IMR-90 (cell line): Measurements from ENCODE around the gene KDM1A. TPM values are rescaled to one million over a fixed set of nuclear protein-coding genes. Genes with fewer than 3 reads are reported as not detected.

ENCODE experiments used
- ATAC-seq: fragments of 200-7000 bp; cut with Tn5 transposase; 2 replicates; pipeline ENCODE4 v1.9.1; 2020; ENCODE audit warnings: low read depth, mild to moderate bottlenecking, moderate library complexity
- BruUV-seq: library from RNA; stranded (reverse); fragments of 400-500 nt; replicated peaks from 2 replicates; lab custom pipeline; 2021; lab: Mats Ljungman, UMichigan
- CTCF ChIA-PET: fragments of 300-600 bp; formaldehyde crosslinking; extraction: SDS; loops from one replicate; lab custom pipeline; 2021; ENCODE audit warnings: antibody characterized with exemption; lab: Yijun Ruan, JAX
- POLR2A ChIA-PET: fragments of 300-600 bp; sonication (Branson Sonifier 250); formaldehyde crosslinking; loops from one replicate; lab custom pipeline; 2022; ENCODE audit warnings: antibody characterized with exemption; ENCODE audit not compliant: unreplicated experiment; lab: Charles Lee
- DNase-seq: peaks from one replicate; pipeline ENCODE4 v3.0.0; 2013
- H2AFZ ChIP-seq: replicated peaks from 2 replicates; pipeline ENCODE3; 2013; ENCODE audit warnings: low read length, mild to moderate bottlenecking; ENCODE audit not compliant: poor library complexity
- H2AK5ac ChIP-seq: 2 replicates; pipeline ENCODE4 v1.6.1; 2013; ENCODE audit warnings: low read depth, low read length, inconsistent platforms
- H2AK9ac ChIP-seq: replicated peaks from 2 replicates; pipeline ENCODE3; 2013; ENCODE audit warnings: mild to moderate bottlenecking, low read depth, low read length, moderate library complexity; ENCODE audit not compliant: poor library complexity
- H2BK120ac ChIP-seq: 2 replicates; pipeline ENCODE4 v1.6.1; 2013; ENCODE audit warnings: low read depth, low read length, inconsistent platforms
- H2BK15ac ChIP-seq: 3 replicates; pipeline ENCODE4 v1.6.1; 2013; ENCODE audit warnings: low read depth, low read length, inconsistent platforms
- H2BK20ac ChIP-seq: 2 replicates; pipeline ENCODE4 v1.6.1; 2013; ENCODE audit warnings: low read depth, mild to moderate bottlenecking, inconsistent platforms, low read length, moderate library complexity
- H2BK5ac ChIP-seq: 2 replicates; pipeline ENCODE4 v1.6.1; 2013; ENCODE audit warnings: mild to moderate bottlenecking, low read depth, low read length, inconsistent platforms; ENCODE audit not compliant: poor library complexity, severe bottlenecking
- H3K14ac ChIP-seq: replicated peaks from 2 replicates; pipeline ENCODE4 v1.6.1; 2013; ENCODE audit warnings: low read depth, low read length, inconsistent platforms
- H3K18ac ChIP-seq: 2 replicates; pipeline ENCODE4 v1.6.1; 2013; ENCODE audit warnings: low read depth, low read length, control low read depth
- H3K23ac ChIP-seq: 2 replicates; pipeline ENCODE4 v1.6.1; 2013; ENCODE audit warnings: low read depth, low read length, inconsistent platforms
- H3K27ac ChIP-seq: 2 replicates; pipeline ENCODE4 v1.5.1; 2013; ENCODE audit warnings: mild to moderate bottlenecking, control low read depth, low read length; ENCODE audit not compliant: insufficient read depth
- H3K27me3 ChIP-seq: 2 replicates; pipeline ENCODE4 v1.6.1; 2013; ENCODE audit warnings: low read length; ENCODE audit not compliant: control insufficient read depth, insufficient read depth
- H3K36me3 ChIP-seq: 2 replicates; pipeline ENCODE4 v1.6.1; 2013; ENCODE audit warnings: low read length, mixed read lengths; ENCODE audit not compliant: control insufficient read depth, insufficient read depth
- H3K4ac ChIP-seq: 2 replicates; pipeline ENCODE4 v1.6.1; 2013; ENCODE audit warnings: low read depth, low read length, inconsistent platforms
- H3K4me1 ChIP-seq: 2 replicates; pipeline ENCODE4 v1.6.1; 2013; ENCODE audit warnings: low read length, mixed read lengths; ENCODE audit not compliant: control insufficient read depth, insufficient read depth
- H3K4me2 ChIP-seq: 2 replicates; pipeline ENCODE4 v1.6.1; 2013; ENCODE audit warnings: low read depth, mild to moderate bottlenecking, control low read depth, low read length, moderate library complexity
- H3K4me3 ChIP-seq: 2 replicates; pipeline ENCODE4 v1.5.1; 2013; ENCODE audit warnings: low read depth, mild to moderate bottlenecking, control low read depth, low read length, moderate library complexity; ENCODE audit not compliant: insufficient read depth
- H3K56ac ChIP-seq: 2 replicates; pipeline ENCODE4 v1.6.1; 2013; ENCODE audit warnings: low read length, inconsistent platforms; ENCODE audit not compliant: insufficient read depth; ENCODE audit errors: extremely low read depth
- H3K79me1 ChIP-seq, 2 experiments: 2 replicates each; pipeline ENCODE4 v1.6.1; 2013; ENCODE audit warnings: low read length in 2 of 2, inconsistent platforms in 1 of 2, low read depth in 1 of 2
- H3K9ac ChIP-seq: 2 replicates; pipeline ENCODE4 v1.6.1; 2013; ENCODE audit warnings: low read depth, low read length, control low read depth
- H3K9me1 ChIP-seq: 2 replicates; pipeline ENCODE4 v1.6.1; 2013; ENCODE audit warnings: low read length, inconsistent platforms; ENCODE audit not compliant: insufficient read depth
- H3K9me3 ChIP-seq: 2 replicates; pipeline ENCODE4 v1.6.1; 2013; ENCODE audit warnings: low read length; ENCODE audit not compliant: control insufficient read depth, insufficient read depth
- H4K20me1 ChIP-seq: 2 replicates; pipeline ENCODE4 v1.6.1; 2013; ENCODE audit warnings: low read length, inconsistent platforms; ENCODE audit not compliant: insufficient read depth
- H4K5ac ChIP-seq: 2 replicates; pipeline ENCODE4 v1.6.1; 2013; ENCODE audit warnings: mild to moderate bottlenecking, low read depth, low read length, control low read depth
- H4K8ac ChIP-seq, 2 experiments: 2 replicates each; pipeline ENCODE4 v1.6.1; 2013; ENCODE audit warnings: low read depth in 2 of 2, low read length in 2 of 2, control low read depth in 1 of 2, inconsistent platforms in 1 of 2
- H4K91ac ChIP-seq: 2 replicates; pipeline ENCODE4 v1.6.1; 2013; ENCODE audit warnings: low read depth, low read length, inconsistent platforms; ENCODE audit not compliant: insufficient read depth
- BHLHE40 ChIP-seq: fragments of 150-350 bp; IDR thresholded peaks from 2 replicates; pipeline ENCODE4 v1.6.1; 2016; ENCODE audit warnings: mild to moderate bottlenecking, low read depth, low read length
- CEBPB ChIP-seq: IDR thresholded peaks from 2 replicates; pipeline ENCODE4 v1.6.1; 2012; ENCODE audit warnings: low read depth, low read length, improper control_type of control experiment
- CHD1 ChIP-seq: IDR thresholded peaks from 2 replicates; pipeline ENCODE4 v1.6.1; 2012; ENCODE audit warnings: low read depth, low read length, improper control_type of control experiment
- CTCF ChIP-seq: conservative IDR thresholded peaks from 2 replicates; pipeline ENCODE4 v1.5.1; 2012; ENCODE audit warnings: mild to moderate bottlenecking, low read depth, low read length, improper control_type of control experiment
- FOS ChIP-seq: fragments of 150-350 bp; IDR thresholded peaks from 2 replicates; pipeline ENCODE4 v1.6.1; 2016; ENCODE audit warnings: low read depth, low read length
- MAFK ChIP-seq: IDR thresholded peaks from 2 replicates; pipeline ENCODE4 v1.6.1; 2012; ENCODE audit warnings: low read depth, low read length, improper control_type of control experiment
- MAZ ChIP-seq: IDR thresholded peaks from 2 replicates; pipeline ENCODE4 v1.6.1; 2012; ENCODE audit warnings: low read depth, mild to moderate bottlenecking, low read length, improper control_type of control experiment, moderate library complexity, borderline replicate concordance
- MXI1 ChIP-seq: IDR thresholded peaks from 2 replicates; pipeline ENCODE4 v1.6.1; 2012; ENCODE audit warnings: low read depth, mild to moderate bottlenecking, low read length, moderate library complexity, borderline replicate concordance
- NFE2L2 ChIP-seq: fragments of 150-350 bp; IDR thresholded peaks from 2 replicates; pipeline ENCODE4 v1.6.1; 2016; ENCODE audit warnings: low read depth, mild to moderate bottlenecking, low read length
- POLR2A ChIP-seq: IDR thresholded peaks from 2 replicates; pipeline ENCODE4 v1.6.1; 2012; ENCODE audit warnings: mild to moderate bottlenecking, low read depth, low read length
- RAD21 ChIP-seq: IDR thresholded peaks from 2 replicates; pipeline ENCODE4 v1.6.1; 2012; ENCODE audit warnings: low read length, improper control_type of control experiment
- RCOR1 ChIP-seq: IDR thresholded peaks from 2 replicates; pipeline ENCODE4 v1.6.1; 2012; ENCODE audit warnings: mild to moderate bottlenecking, low read length, improper control_type of control experiment; ENCODE audit not compliant: insufficient replicate concordance
- RFX5 ChIP-seq: IDR thresholded peaks from 2 replicates; pipeline ENCODE4 v1.8.0; 2012; ENCODE audit warnings: low read depth, mild to moderate bottlenecking, low read length, moderate library complexity
- SMC3 ChIP-seq: fragments of 150-350 bp; IDR thresholded peaks from 2 replicates; pipeline ENCODE4 v1.6.1; 2016; ENCODE audit warnings: low read depth, mild to moderate bottlenecking, antibody characterized with exemption, low read length, moderate library complexity
- WGBS, 2 experiments: methylation state at CpG; one replicate each; pipeline versions ENCODE4 v1.1.5 to v1.1.7; 2013; ENCODE audit warnings: missing lambda C conversion rate in 2 of 2; ENCODE audit not compliant: insufficient read length in 1 of 2; ENCODE audit errors: extremely low coverage in 2 of 2; 5-methylcytosine and 5-hydroxymethylcytosine counted together
- dilution Hi-C: fragments of 300-500 bp; cut with HindIII; formaldehyde crosslinking; loops from one replicate; pipeline ENCODE4 v1.14.3; 2018; ENCODE audit warnings: low sequenced_read_pairs; ENCODE audit not compliant: unreplicated experiment
- in situ Hi-C: fragments of 300-500 bp; cut with MboI; formaldehyde crosslinking; loops from 3 replicates; pipeline ENCODE4 v1.14.3; 2019; ENCODE audit warnings: low sequenced_read_pairs, inconsistent platforms, mixed read lengths
- intact Hi-C: fragments of 100-400 bp; cut with micrococcal nuclease; formaldehyde crosslinking; loops from 2 replicates; pipeline ENCODE4 v1.10.0; 2022
- polyA plus RNA-seq, 3 experiments: library from polyadenylated mRNA; depleted of rRNA; stranded (reverse); fragments of >200 nt; gene quantifications; 2 replicates each; pipeline ENCODE4 v1.2.3, GENCODE V29; 2012; ENCODE audit warnings: low replicate concordance in 1 of 3
- total RNA-seq: library from RNA; depleted of rRNA; stranded (reverse); fragments of >200 nt; gene quantifications from 2 replicates; pipeline ENCODE4 v1.2.3, GENCODE V29; 2012
- TF ChIP-seq, protein P1 (sequence below): fragments of 150-350 bp; IDR thresholded peaks from 2 replicates; pipeline ENCODE4 v1.6.1; 2017; ENCODE audit warnings: mild to moderate bottlenecking, antibody characterized with exemption, low read length, low read depth
- TF ChIP-seq, protein P2 (sequence below): fragments of 150-350 bp; IDR thresholded peaks from 2 replicates; pipeline ENCODE4 v1.6.1; 2016; ENCODE audit warnings: low read depth, mild to moderate bottlenecking, low read length, moderate library complexity, borderline replicate concordance

Gene KDM1A
- total and polyA plus RNA-seq, 2 of the 4 experiments (the other 2 are of a cell fraction): 58.7 to 104 TPM

- Histone ChIP-seq H4K8ac (peak overlapping the region in 1 of 2 experiments; percentile 75; a peak in 1 of 4 replicates), H3K36me3 (no peaks in the 10 kb centered on the region), H3K9me3 (no peaks in the 10 kb centered on the region), H4K91ac (no peak overlapping the region), H2AK9ac (peak overlapping the region; percentile 29), H3K4me2 (no peak overlapping the region), H2BK5ac (no peak overlapping the region), H2BK120ac (peak overlapping the region; percentile 15), H3K27me3 (peaks cover 30% of the 10 kb centered on the region), H3K56ac (no peak overlapping the region), H3K14ac (no peak overlapping the region), H3K27ac (no peak overlapping the region), H3K18ac (no peak overlapping the region), H3K9ac (no peak overlapping the region), H2BK15ac (0 out of 3 replicates have a peak overlapping the region, but pooled peaks have one; percentile 19), H2AFZ (peak overlapping the region; percentile 44), H3K23ac (no peak overlapping the region), H2AK5ac (0 out of 2 replicates have a peak overlapping the region, but pooled peaks have one; percentile 5), H2BK20ac (peak overlapping the region; percentile 3; the same call in 1 of the 2 replicates), H4K5ac (no peak overlapping the region), H4K20me1 (no peaks in the 10 kb centered on the region), H3K79me1 (no peaks in the 10 kb centered on the region), H3K9me1 (peaks cover 6% of the 10 kb centered on the region; the same call in 1 of the 2 replicates), H3K4me3 (no peak overlapping the region), H3K4me1 (no peaks in the 10 kb centered on the region; the same call in 1 of the 2 replicates), H3K4ac (peak overlapping the region; percentile 21)
- in situ Hi-C loops: loop anchor here (5.0 to 25.0 kb wide), 4 partner anchors 211 to 661 kb away; partner anchors contain the start of gene E2F2
- intact Hi-C loops: loop anchor here (1.0 to 10.0 kb wide), 7 partner anchors 96 to 659 kb away; no protein-coding TSS in a partner anchor
- ATAC-seq: no peak
- no peak for TF ChIP-seq FOS
- TF ChIP-seq RAD21: no peak
- no peak for TF ChIP-seq CHD1
- no peak for TF ChIP-seq BHLHE40
- TF ChIP-seq CEBPB: no peak
- TF ChIP-seq MXI1: no peak
- no peak for TF ChIP-seq RCOR1
- no peak for TF ChIP-seq SMC3
- TF ChIP-seq RFX5: no peak
- TF ChIP-seq, protein P1, sequence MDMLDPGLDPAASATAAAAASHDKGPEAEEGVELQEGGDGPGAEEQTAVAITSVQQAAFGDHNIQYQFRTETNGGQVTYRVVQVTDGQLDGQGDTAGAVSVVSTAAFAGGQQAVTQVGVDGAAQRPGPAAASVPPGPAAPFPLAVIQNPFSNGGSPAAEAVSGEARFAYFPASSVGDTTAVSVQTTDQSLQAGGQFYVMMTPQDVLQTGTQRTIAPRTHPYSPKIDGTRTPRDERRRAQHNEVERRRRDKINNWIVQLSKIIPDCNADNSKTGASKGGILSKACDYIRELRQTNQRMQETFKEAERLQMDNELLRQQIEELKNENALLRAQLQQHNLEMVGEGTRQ: no peak
- no peak for TF ChIP-seq NFE2L2
- no peak for TF ChIP-seq MAFK
- TF ChIP-seq POLR2A: no peak
- TF ChIP-seq, protein P2, sequence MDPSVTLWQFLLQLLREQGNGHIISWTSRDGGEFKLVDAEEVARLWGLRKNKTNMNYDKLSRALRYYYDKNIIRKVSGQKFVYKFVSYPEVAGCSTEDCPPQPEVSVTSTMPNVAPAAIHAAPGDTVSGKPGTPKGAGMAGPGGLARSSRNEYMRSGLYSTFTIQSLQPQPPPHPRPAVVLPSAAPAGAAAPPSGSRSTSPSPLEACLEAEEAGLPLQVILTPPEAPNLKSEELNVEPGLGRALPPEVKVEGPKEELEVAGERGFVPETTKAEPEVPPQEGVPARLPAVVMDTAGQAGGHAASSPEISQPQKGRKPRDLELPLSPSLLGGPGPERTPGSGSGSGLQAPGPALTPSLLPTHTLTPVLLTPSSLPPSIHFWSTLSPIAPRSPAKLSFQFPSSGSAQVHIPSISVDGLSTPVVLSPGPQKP: no peak
- no peak for TF ChIP-seq MAZ
- no peak for TF ChIP-seq CTCF
- POLR2A ChIA-PET: no interaction called here
- dilution Hi-C loops: no loop called here
- DNase-seq: no peak
- WGBS, 2 experiments: no CpG with 5 or more reads among the region's 4 CpGs
- CTCF ChIA-PET: interaction anchor here (0.5 to 1.5 kb wide), 3 partner anchors 209 to 383 kb away, joined by 3 to 7 read pairs (median 5); no protein-coding TSS in a partner anchor
- BruUV-seq: no TSS peak
These were observed 43.2 kb upstream of the KDM1A start for GRCh38 chr1:22976127-22976460.
